ENCODE measurements around the gene PDE4D. TPM values are rescaled to one million over a fixed set of nuclear protein-coding genes. Genes with fewer than 3 reads are reported as not detected.

PDE4D gene
- total RNA-seq, 1 donor from 2014 or later, result 2.3 TPM

DNA sequence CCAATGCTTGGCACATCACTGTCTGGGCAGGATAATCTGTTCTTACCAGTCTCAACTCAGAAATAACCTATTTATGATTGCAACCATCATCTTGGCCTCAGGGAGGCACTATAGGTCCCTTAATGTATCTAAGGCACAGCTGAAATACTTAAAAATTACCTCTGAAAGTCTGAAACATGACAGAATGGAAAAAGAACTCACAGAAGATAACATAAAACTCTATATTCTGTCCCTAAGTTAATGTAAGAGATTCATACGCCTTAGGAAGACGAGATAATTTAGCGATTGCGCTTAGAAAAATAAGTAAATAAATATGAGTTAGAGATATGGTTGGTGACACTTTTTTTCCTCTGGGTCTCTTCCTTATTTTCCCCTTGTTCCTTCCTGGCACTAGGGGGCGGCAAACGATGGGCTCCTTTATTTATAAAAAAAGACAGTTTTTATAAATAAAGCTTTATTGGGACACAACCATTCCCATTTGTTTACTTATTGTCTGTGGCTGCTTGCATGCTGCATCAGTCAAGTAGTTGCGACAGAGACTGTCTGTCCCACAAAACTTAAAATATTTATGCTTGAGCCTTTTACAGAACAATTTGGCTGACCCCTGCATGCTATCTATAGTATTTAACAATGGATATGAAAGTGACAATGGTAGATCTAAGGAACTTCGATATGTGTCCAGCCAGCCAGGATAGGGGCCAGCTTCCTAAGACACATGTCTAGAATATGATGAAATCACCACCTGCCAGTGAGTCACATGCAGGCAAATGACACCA lies 79.6 kb downstream of the PDE4D start:
- Histone ChIP-seq H3K79me2 (ENCODE audit: low read depth) (no peaks in the 10 kb centered on the region), H3K27ac (no peak overlapping the region), H3K27me3 (peaks cover 7% of the 10 kb centered on the region), H3K9me3 (ENCODE audit: low read depth) (no peaks in the 10 kb centered on the region), H3K4me1 (no peaks in the 10 kb centered on the region), H3K4me3 (peak overlapping the region; percentile 5), H3K36me3 (no peaks in the 10 kb centered on the region), H3K9ac (no peak overlapping the region), H3K4me2 (peak overlapping the region; percentile 46), H4K20me1 (ENCODE audit: low read depth) (no peaks in the 10 kb centered on the region), H3F3A (ENCODE audit: low read depth) (no peaks in the 10 kb centered on the region), H2AFZ (replicated peaks) (no peak overlapping the region)
- Mint-ChIP-seq H3K4me1 (no peaks in the 10 kb centered on the region), H3K27me3 (ENCODE audit: insufficient read depth, low read depth) (peaks cover 6% of the 10 kb centered on the region), H3K9me3 (no peaks in the 10 kb centered on the region), H3K27ac (no peak overlapping the region), H3K36me3 (no peaks in the 10 kb centered on the region), H3K4me3 (no peak overlapping the region)
- no peak for TF ChIP-seq EZH2 (IDR thresholded peaks at IDR 0.05)
- TF ChIP-seq, protein P1, sequence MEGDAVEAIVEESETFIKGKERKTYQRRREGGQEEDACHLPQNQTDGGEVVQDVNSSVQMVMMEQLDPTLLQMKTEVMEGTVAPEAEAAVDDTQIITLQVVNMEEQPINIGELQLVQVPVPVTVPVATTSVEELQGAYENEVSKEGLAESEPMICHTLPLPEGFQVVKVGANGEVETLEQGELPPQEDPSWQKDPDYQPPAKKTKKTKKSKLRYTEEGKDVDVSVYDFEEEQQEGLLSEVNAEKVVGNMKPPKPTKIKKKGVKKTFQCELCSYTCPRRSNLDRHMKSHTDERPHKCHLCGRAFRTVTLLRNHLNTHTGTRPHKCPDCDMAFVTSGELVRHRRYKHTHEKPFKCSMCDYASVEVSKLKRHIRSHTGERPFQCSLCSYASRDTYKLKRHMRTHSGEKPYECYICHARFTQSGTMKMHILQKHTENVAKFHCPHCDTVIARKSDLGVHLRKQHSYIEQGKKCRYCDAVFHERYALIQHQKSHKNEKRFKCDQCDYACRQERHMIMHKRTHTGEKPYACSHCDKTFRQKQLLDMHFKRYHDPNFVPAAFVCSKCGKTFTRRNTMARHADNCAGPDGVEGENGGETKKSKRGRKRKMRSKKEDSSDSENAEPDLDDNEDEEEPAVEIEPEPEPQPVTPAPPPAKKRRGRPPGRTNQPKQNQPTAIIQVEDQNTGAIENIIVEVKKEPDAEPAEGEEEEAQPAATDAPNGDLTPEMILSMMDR (IDR thresholded peaks at IDR 0.05), result peak; percentile 77
- peak; percentile 68 for DNase-seq (ENCODE audit: low spot score)

DNA sequence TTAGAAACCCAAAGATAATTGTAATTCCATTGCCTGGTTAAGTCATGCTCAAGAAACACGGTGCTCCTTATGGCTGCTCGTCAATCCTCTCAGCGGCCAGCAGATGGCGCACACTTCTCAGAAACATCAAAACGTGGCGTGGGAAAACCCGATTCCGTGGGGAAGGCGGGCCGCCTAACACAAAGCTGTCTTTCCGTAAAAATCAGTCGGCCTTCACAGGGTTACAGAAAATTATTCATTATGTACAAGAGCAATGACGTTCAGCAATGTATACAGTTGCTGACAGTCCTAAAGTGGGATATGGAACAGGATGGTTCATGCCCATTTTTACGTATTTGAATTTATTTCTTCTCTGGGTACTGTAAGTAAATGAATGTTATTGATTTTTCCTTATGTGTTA lies 83.5 kb downstream of the PDE4D start:
- Histone ChIP-seq H2AFZ (replicated peaks) (no peak overlapping the region), H3K4me3 (peak overlapping the region; percentile 36), H3F3A (ENCODE audit: low read depth) (no peaks in the 10 kb centered on the region), H3K79me2 (ENCODE audit: low read depth) (no peaks in the 10 kb centered on the region), H3K9ac (no peak overlapping the region), H3K4me2 (peak overlapping the region; percentile 71), H3K36me3 (no peaks in the 10 kb centered on the region), H3K9me3 (ENCODE audit: low read depth) (no peaks in the 10 kb centered on the region), H4K20me1 (ENCODE audit: low read depth) (no peaks in the 10 kb centered on the region), H3K27me3 (peaks cover 7% of the 10 kb centered on the region), H3K27ac (no peak overlapping the region), H3K4me1 (no peaks in the 10 kb centered on the region)
- H3K36me3 Mint-ChIP-seq, result no peaks in the 10 kb centered on the region
- peaks cover 6% of the 10 kb centered on the region for H3K27me3 Mint-ChIP-seq (ENCODE audit: insufficient read depth, low read depth)
- peak; percentile 72 for DNase-seq (ENCODE audit: low spot score)
- H3K4me3 Mint-ChIP-seq, result peak overlapping the region; percentile 71
- TF ChIP-seq, protein P1 (IDR thresholded peaks at IDR 0.05), result peak; percentile 98
- peak; percentile 51 for TF ChIP-seq EZH2 (IDR thresholded peaks at IDR 0.05)
- no peak for TF ChIP-seq EZH2phosphoT487 (IDR thresholded peaks at IDR 0.05)
- no peak overlapping the region for H3K27ac Mint-ChIP-seq
- no peaks in the 10 kb centered on the region for H3K9me3 Mint-ChIP-seq
- no peaks in the 10 kb centered on the region for H3K4me1 Mint-ChIP-seq

DNA sequence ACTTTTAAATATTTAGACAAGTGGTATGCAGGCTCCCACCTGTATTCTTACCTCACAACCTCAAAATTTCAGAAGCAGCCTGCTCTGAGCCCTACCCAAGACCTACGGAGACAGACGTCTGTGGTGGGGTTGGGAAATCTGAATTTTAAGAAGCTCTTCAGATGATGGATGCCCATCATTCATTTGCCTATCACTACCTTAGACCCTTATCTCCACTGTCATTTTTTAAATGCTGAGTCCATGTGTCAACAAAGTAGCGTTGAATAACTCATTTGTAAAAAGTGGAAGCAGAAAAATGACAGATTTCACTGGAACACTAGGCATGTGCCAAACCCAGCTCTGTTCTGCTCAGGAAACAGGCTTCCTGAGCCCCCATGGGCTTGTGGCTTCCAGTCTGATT lies 85.7 kb downstream of the PDE4D start:
- Histone ChIP-seq H3K9me3 (ENCODE audit: low read depth) (no peaks in the 10 kb centered on the region), H3F3A (ENCODE audit: low read depth) (no peaks in the 10 kb centered on the region), H3K27ac (no peak overlapping the region), H3K4me3 (no peak overlapping the region), H3K36me3 (no peaks in the 10 kb centered on the region), H3K79me2 (ENCODE audit: low read depth) (no peaks in the 10 kb centered on the region), H2AFZ (replicated peaks) (no peak overlapping the region), H3K9ac (no peak overlapping the region), H3K27me3 (peaks cover 7% of the 10 kb centered on the region), H3K4me2 (no peak overlapping the region), H4K20me1 (ENCODE audit: low read depth) (no peaks in the 10 kb centered on the region), H3K4me1 (no peaks in the 10 kb centered on the region)
- H3K4me3 Mint-ChIP-seq, result no peak overlapping the region
- no peak overlapping the region for H3K27ac Mint-ChIP-seq
- no peak for DNase-seq (ENCODE audit: low spot score)
- no peaks in the 10 kb centered on the region for H3K9me3 Mint-ChIP-seq
- no peak for TF ChIP-seq EZH2 (IDR thresholded peaks at IDR 0.05)
- TF ChIP-seq EZH2phosphoT487 (IDR thresholded peaks at IDR 0.05), result no peak
- TF ChIP-seq, protein P1 (IDR thresholded peaks at IDR 0.05), result no peak
- peaks cover 6% of the 10 kb centered on the region for H3K27me3 Mint-ChIP-seq (ENCODE audit: insufficient read depth, low read depth)
- no peaks in the 10 kb centered on the region for H3K36me3 Mint-ChIP-seq
- H3K4me1 Mint-ChIP-seq, result no peaks in the 10 kb centered on the region

Data from neural progenitor cell (in vitro differentiated cells).